Calu3 (cell line): ENCODE measurements around the gene PDGFRB. TPM values are rescaled to one million over a fixed set of nuclear protein-coding genes. Genes with fewer than 3 reads are reported as not detected.

Experiments used
- BruUV-seq: library from RNA; stranded (reverse); fragments of 400-500 nt; replicated peaks from 2 replicates; lab custom pipeline; 2021; lab: Mats Ljungman, UMichigan
- CTCF ChIA-PET: fragments of 300-600 bp; sonication (Branson Sonifier 250); formaldehyde crosslinking; loops from one replicate; lab custom pipeline; 2022; ENCODE audit warnings: antibody characterized with exemption; lab: Charles Lee
- DNase-seq: peaks from one replicate; pipeline ENCODE4 v3.0.0; 2022
- H3K27ac Mint-ChIP-seq: one replicate; pipeline ENCODE4 v1.8.0; 2022; ENCODE audit warnings: mixed read lengths; ENCODE audit not compliant: unreplicated experiment
- H3K27me3 Mint-ChIP-seq: one replicate; pipeline ENCODE4 v1.8.0; 2022; ENCODE audit warnings: mixed read lengths; ENCODE audit not compliant: unreplicated experiment
- H3K36me3 Mint-ChIP-seq: one replicate; pipeline ENCODE4 v1.8.0; 2022; ENCODE audit warnings: mild to moderate bottlenecking, moderate library complexity, mixed read lengths; ENCODE audit not compliant: insufficient read depth, unreplicated experiment
- H3K4me1 Mint-ChIP-seq: one replicate; pipeline ENCODE4 v1.8.0; 2022; ENCODE audit warnings: mild to moderate bottlenecking, low read depth, mixed read lengths; ENCODE audit not compliant: unreplicated experiment
- H3K4me3 Mint-ChIP-seq: one replicate; pipeline ENCODE4 v1.8.0; 2022; ENCODE audit warnings: mild to moderate bottlenecking, low read depth, moderate library complexity, mixed read lengths; ENCODE audit not compliant: unreplicated experiment
- H3K9me3 Mint-ChIP-seq: one replicate; pipeline ENCODE4 v1.8.0; 2022; ENCODE audit warnings: low read depth, mixed read lengths; ENCODE audit not compliant: unreplicated experiment
- intact Hi-C: fragments of 100-400 bp; cut with micrococcal nuclease; formaldehyde crosslinking; loops from one replicate; pipeline ENCODE4 v1.10.0; 2022; ENCODE audit not compliant: unreplicated experiment
- total RNA-seq: library from RNA; stranded (reverse); gene quantifications from 2 replicates; pipeline ENCODE4 v1.2.3, GENCODE V29; 2022
- TF ChIP-seq, protein P1 (sequence below): fragments of 200-600 bp; IDR thresholded peaks from one replicate; pipeline ENCODE4 v1.8.0; 2022; ENCODE audit warnings: antibody characterized with exemption; ENCODE audit not compliant: unreplicated experiment

PDGFRB gene
- total RNA-seq, 1 experiment from 2014 or later, result not detected

DNA sequence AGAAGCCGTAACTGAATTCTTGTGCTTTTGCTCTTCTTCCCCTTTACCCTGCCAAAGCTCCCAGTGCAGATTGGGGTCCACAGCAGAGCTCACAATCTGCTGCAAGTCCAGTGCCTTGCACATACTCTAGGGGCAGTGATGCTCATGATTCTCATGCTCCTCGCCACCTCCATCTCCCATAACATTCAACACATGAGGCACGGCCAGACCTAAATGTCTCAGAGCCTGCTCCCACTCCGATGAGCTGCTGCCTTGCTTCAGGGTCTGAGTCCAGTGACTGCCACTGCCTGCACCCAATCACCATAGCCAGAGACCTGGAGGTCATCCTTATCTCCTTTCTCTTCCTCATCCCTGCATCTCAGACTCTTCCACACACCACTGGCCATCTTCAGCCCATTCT, 79.8 kb downstream of the PDGFRB start:
- H3K9me3 Mint-ChIP-seq, result no peaks in the 10 kb centered on the region
- TF ChIP-seq, protein P1, sequence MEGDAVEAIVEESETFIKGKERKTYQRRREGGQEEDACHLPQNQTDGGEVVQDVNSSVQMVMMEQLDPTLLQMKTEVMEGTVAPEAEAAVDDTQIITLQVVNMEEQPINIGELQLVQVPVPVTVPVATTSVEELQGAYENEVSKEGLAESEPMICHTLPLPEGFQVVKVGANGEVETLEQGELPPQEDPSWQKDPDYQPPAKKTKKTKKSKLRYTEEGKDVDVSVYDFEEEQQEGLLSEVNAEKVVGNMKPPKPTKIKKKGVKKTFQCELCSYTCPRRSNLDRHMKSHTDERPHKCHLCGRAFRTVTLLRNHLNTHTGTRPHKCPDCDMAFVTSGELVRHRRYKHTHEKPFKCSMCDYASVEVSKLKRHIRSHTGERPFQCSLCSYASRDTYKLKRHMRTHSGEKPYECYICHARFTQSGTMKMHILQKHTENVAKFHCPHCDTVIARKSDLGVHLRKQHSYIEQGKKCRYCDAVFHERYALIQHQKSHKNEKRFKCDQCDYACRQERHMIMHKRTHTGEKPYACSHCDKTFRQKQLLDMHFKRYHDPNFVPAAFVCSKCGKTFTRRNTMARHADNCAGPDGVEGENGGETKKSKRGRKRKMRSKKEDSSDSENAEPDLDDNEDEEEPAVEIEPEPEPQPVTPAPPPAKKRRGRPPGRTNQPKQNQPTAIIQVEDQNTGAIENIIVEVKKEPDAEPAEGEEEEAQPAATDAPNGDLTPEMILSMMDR, result no peak
- intact Hi-C loops, result no loop called here
- no peaks in the 10 kb centered on the region for H3K4me1 Mint-ChIP-seq
- no peak for DNase-seq
- H3K4me3 Mint-ChIP-seq, result no peak overlapping the region
- BruUV-seq, result no TSS peak
- H3K27me3 Mint-ChIP-seq, result no peaks in the 10 kb centered on the region
- CTCF ChIA-PET, result interaction anchor here (0.7 kb wide), 1 partner anchor 19 kb away, joined by 3 read pairs; no protein-coding TSS in a partner anchor
- H3K36me3 Mint-ChIP-seq, result no peaks in the 10 kb centered on the region
- H3K27ac Mint-ChIP-seq, result no peak overlapping the region

GRCh38 chr5:150075233-150075632, 80.4 kb downstream of the PDGFRB start:
- Mint-ChIP-seq H3K27ac (no peak overlapping the region), H3K4me1 (no peaks in the 10 kb centered on the region), H3K27me3 (no peaks in the 10 kb centered on the region), H3K4me3 (no peak overlapping the region), H3K9me3 (no peaks in the 10 kb centered on the region), H3K36me3 (no peaks in the 10 kb centered on the region)
- TF ChIP-seq, protein P1, result no peak
- CTCF ChIA-PET, result interaction anchor here (0.7 to 1.2 kb wide), 2 partner anchors 10 to 20 kb away, joined by 3 read pairs; no protein-coding TSS in a partner anchor
- no TSS peak for BruUV-seq
- no peak for DNase-seq
- intact Hi-C loops, result no loop called here

- Mint-ChIP-seq H3K9me3 (no peaks in the 10 kb centered on the region), H3K36me3 (no peaks in the 10 kb centered on the region), H3K27ac (no peak overlapping the region), H3K27me3 (no peaks in the 10 kb centered on the region), H3K4me1 (peaks cover 4% of the 10 kb centered on the region), H3K4me3 (no peak overlapping the region)
- DNase-seq, result no peak
- CTCF ChIA-PET, result interaction anchor here (0.7 kb wide), 2 partner anchors 43 to 63 kb away, joined by 3 to 5 read pairs; no protein-coding TSS in a partner anchor
- TF ChIP-seq, protein P1, result no peak
- no TSS peak for BruUV-seq
- intact Hi-C loops, result no loop called here
Observed at GRCh38 chr5:150073677-150074076, 82.0 kb downstream of the PDGFRB start.

GRCh38 chr5:150073086-150073625, 82.5 kb downstream of the PDGFRB start:
- CTCF ChIA-PET, result no interaction called here

More at GRCh38 chr5:150073086-150073625, 82.5 kb downstream of the PDGFRB start:
- Mint-ChIP-seq H3K36me3 (no peaks in the 10 kb centered on the region), H3K9me3 (no peaks in the 10 kb centered on the region), H3K4me1 (peaks cover 8% of the 10 kb centered on the region), H3K27ac (no peak overlapping the region), H3K27me3 (no peaks in the 10 kb centered on the region), H3K4me3 (no peak overlapping the region)
- no TSS peak for BruUV-seq
- TF ChIP-seq, protein P1, result no peak
- DNase-seq, result no peak
- intact Hi-C loops, result no loop called here
